HG02588 (cell line): ENCODE results near the gene SLC12A4.
A peak's percentile ranks its signal among the peaks of the same experiment; 100 is the strongest.
"Not testable (repeated sequence)": the region's sequence is repeated elsewhere in the genome, so short reads cannot be mapped to it uniquely, and the experiment has no call there.

Experiments
- ATAC-seq: cut with Tn5 transposase; IDR thresholded peaks from one replicate; pipeline ENCODE4 v1.9.1; 2021; ENCODE audit warnings: mild to moderate bottlenecking, moderate library complexity; ENCODE audit not compliant: unreplicated experiment

The SLC12A4 gene

DNA sequence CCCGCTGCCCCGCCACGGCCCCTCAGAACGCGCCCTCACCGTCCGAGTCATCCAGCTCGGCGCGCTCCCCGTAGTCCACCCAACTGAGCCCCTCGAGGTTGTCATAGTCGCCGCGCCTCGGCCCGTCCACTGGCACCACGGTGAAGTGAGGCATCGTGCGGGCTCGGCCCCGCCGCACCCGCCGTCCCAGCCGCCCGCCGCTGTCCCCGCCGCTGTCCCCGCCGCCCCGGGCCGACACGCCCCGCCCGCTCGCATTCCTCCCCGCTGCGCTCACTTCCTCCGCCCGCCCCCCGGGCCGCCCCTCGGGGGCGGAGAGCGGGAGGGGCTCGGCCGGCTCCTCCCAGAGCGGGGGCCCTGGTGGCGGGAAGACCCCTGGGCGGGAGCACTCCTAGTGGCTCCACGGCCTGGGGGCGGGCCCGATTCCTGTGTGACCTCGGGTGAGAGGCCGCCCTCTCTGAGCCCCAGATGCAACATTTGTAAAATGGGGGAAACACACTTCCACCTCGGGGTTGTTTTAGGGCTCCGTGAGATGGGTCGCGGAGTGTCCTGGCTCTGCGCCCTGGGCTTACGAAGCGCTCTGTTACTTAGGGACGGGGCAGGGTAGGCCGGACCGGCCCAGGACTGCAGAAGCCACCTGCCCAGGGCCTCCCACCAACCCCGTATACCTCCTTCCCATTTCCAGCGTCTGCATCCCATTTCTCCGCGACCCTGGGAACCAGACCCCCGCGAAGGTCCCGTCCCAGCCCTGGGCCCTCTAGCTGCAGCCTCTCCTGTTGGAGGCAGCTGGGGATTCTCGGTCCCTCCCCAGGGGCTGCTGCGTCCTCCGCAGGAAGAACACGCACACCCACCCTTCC, at the start of gene SLC12A4:
Gene SLC12A4, minus strand, starts transcription at position 238 of the 854 bp plus-strand sequence. Its CDS starts 84 bp downstream, at position 154.
- peak; percentile 79 for ATAC-seq

DNA sequence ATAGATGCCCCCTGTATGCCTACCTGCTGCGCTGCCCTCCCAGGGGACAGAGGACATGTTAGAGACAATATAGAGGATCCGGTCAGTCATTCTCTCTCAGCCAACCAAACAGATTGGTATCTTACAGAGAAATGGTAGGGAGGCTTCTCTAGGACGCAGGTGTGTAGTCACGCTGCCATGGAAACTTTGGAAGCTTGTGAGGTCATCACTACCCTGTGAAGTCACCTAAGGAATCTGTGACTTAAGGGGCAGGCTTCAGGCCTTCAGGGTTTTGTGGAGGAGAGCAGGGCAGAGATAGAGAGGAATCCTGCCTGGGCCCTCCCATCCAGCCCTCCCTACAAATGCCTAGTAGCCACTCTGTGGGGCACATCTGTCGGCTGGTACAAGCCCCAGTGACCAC, 47.2 kb upstream of the SLC12A4 start, which contains the start of gene DPEP2NB:
Gene DPEP2NB, minus strand, starts transcription at position 231 of the 400 bp plus-strand sequence. Its CDS starts 141 bp downstream, at position 90.
- ATAC-seq: no peak

DNA sequence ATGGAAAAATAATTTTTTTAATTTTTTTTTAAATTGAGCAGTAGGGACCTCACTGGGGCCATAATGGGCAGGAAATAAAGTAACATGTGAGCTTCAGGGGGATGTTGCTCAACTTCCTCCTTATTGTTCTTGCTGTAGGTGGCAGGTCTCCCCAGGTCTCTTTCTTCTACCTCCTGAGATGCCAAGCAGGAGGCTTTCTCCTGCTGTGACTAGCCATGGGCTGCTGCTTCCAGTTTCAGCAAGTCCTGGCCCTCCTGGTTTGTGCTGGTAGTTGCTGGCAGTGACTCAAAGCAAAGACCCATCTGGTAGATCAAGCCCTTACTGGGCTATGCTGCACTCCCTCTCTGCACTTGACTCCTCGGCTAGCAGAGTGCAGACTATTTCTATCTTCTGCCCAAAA, 45.0 kb upstream of the SLC12A4 start:
- no peak for ATAC-seq

DNA sequence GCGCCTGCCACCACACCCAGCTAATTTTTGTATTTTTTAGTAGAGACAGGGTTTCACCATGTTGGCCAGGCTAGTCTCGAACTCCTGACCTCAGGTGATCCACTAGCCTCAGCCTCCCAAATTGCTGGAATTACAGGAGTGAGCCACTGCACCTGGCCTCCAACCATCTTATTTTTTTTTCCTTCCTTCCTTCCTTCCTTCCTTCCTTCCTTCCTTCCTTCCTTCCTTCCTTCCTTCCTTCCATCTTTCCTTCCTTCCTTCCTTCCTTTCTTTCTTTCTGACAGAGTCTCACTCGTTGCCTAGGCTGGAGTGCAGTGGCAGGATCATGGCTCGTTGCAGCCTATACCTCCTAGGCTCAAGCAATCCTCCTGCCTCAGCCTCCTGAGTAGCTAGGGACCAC, 41.4 kb upstream of the SLC12A4 start:
- ATAC-seq: not testable (repeated sequence)

DNA sequence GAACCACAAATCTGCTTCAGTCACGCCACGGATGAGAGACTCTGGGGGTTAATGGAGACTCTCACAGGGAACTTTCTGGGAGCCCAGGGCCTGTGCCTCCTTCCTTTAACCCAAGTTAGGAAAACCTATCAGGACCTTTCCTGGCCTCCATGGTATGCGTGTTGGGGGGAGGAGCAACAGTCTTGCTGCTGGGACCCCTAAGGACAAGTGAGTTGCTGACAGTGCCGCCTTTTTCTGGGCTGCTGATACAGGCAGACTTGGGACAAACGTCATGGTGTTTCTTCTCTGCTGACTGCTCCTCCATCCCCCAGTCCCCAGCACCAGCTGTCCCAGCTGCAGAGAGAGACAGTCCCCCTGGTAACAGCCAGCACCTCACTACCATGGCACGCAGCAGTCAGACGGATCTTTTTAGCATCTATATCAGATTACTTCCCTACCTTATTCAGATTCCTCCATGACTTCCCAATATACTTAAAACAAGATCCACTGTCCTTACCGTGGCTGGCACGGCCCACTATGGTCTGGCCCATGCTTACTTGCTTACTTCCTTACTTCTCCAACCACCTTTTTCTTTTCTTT, 40.8 kb upstream of the SLC12A4 start:
- ATAC-seq: no peak

DNA sequence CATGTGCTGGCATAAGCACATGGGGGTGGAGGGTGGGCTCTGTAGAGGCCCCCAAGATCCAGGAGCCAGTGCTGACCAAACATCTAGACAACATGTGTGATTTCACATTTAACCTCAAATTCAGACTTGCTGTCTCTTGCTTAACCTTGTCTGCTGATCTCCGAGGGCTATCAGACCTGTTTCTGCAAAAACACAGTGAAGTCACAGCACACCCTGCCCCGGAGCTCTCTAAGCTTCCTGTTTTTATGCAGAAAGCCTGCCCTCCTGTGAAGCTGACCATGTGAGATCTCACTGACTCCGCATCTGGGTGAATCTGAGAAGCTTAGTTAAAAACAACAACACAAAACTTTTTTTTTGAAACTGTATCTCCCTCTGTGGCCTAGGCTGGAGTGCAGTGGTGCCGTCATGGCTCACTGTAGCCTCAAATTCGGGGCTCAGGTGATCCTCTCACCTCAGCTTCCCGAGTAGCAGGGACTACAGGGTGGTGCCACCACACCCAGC, 37.4 kb upstream of the SLC12A4 start:
- no peak for ATAC-seq

DNA sequence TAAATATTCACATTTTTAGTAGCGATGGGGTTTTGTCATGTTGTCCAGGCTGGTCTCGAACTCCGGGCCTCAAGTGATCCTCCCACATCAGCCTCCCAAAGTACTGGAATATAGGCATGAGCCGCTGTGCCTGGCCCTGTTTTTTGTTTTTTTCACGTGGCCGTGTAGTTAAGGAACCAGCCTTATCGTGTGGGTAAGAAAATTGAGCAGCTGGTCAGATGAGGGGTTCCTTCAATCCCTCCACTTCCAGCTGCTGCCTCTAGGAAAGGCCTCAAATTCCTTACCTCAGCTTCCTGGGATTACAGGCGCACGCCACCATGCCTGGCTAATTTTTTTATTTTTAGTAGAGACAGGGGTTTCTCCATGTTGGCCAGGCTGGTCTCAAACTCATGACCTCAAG, 36.8 kb upstream of the SLC12A4 start:
- no peak for ATAC-seq

DNA sequence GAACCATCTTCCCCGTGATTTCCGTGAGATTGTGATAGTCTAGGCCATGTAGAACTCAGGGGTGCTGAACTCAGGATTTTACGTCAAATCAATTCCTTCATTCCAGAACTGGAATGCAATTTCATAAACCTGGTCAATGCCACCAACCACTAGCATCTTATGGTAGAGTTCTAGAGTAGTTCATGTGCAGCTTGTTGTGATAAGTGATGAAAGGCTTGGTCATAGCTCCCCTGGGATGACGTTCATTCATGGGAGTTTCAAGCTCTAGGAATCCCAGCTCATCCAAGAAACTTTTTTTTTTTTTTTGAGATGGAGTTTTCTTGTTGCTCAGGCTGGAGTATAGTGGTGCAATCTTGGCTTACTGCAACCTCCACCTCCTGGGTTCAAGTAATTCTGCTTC, 34.6 kb upstream of the SLC12A4 start:
- ATAC-seq: no peak

DNA sequence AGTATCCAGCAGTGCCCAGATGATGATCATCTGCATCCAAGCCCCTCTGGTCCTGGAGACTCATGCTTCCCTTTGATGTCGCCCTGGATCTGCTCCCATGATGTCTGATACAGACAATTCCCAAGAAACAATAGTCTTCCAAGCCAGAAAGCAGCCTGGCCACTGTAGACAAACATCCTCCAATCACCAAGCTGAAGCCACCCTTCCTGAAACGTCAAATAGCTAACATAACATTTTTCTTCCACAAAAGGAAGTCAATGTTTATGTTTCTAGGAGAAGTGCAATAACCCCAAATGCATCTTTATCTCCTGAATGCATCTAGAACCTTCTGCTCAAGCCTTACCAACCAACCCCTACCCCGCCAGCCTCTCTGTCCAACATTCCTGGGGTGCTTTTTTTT, 32.0 kb upstream of the SLC12A4 start:
- no peak for ATAC-seq

DNA sequence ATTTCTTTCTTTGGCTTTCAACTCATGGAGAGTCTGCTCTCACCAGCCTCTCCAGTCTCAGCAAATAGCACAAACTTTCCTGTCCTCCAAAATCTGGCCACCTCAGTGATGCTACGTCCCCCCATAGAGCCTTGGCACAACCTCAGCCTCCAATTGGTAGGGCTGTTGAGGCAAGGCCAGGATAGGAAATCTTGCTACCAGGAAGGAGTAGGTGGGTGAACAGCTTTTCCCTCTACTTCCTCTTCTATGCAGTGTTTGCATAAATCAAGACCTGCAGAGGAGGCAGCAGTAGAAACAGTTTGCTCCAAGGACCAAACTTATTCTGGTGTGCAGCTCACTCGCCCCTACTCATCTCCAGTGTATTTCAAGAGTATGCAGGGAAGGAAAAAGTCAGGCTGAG, 31.5 kb upstream of the SLC12A4 start:
- no peak for ATAC-seq

DNA sequence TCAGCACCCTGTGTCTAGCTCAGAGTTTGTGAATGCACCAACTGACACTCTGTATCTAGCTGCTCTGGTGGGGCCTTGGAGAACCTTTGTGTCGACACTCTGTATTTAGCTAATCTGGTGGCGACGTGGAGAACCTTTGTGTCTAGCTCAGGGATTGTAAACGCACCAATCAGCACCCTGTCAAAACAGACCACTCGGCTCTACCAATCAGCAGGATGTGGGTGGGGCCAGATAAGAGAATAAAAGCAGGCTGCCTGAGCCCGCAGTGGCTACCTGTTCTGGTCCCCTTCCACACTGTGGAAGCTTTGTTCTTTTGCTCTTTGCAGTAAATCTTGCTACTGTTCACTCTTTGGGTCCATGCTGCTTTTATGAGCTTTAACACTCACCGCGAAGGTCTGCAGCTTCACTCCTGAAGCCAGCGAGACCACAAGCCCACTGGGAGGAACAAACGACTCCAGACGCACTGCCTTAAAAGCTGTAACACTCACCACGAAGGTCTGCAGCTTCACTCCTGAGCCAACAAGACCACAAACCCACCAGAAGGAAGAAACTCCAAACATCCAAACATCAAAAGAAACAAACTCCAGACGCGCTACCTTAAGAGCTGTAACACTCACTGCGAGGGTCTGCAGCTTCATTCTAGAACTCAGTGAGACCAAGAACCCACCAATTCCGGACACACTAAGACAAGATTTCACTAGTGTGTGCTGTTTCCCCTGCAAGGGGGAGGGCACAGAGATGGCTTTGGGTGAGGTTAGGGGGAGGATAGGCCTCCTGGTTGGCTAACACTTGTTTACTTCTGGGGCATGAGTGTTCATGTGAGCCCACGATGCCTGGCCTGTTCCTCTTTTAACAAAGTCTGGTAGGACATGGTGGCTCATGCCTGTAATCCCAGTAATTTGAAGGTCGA, 30.6 kb upstream of the SLC12A4 start, which contains the start of gene DPEP2:
Gene DPEP2, minus strand, starts transcription at position 706 of the 910 bp plus-strand sequence. CDS start 6,272 bp downstream, outside the sequence.
- ATAC-seq: not testable (repeated sequence)

DNA sequence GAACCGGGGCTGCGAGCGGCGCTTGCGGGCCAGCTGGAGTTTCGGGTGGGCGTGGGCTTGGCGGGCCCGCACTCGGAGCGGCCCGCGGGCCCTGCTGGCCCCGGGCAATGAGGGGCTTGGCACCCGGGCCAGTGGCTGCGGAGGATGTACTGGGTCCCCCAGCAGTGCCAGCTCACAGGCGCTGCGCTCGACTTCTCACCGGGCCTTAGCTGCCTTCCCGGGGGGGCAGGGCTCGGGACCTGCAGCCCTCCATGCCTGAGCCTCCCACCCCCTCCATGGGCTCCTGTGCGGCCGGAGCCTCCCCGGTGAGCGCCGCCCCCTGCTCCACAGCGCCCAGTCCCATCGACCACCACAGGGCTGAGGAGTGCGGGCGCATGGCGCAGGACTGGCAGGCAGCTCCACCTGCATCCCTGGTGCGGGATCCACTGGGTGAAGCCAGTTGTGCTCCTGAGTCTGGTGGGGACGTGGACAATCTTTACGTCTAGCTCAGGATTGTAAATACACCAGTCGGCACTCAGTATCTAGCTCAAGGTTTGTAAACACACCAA, 29.9 kb upstream of the SLC12A4 start:
- not testable (repeated sequence) for ATAC-seq

DNA sequence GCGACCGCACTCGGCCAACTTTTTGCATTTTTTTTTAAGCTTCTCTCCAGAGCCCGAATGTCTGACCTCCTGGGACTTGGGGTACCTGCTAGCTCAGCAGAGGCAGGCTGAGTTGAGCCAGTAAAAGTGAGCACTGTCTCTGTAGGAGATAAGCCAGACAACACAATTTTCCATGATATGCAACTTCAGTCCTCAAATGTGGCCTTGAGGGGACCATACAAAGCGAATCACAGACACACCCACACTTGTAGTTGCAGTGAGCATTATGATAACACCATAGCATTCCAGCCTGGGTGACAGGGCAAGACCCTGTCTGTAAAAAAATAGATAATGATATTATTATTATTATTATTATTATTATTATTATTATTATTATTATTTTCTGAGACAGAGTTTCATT, 28.2 kb upstream of the SLC12A4 start:
- ATAC-seq: no peak

DNA sequence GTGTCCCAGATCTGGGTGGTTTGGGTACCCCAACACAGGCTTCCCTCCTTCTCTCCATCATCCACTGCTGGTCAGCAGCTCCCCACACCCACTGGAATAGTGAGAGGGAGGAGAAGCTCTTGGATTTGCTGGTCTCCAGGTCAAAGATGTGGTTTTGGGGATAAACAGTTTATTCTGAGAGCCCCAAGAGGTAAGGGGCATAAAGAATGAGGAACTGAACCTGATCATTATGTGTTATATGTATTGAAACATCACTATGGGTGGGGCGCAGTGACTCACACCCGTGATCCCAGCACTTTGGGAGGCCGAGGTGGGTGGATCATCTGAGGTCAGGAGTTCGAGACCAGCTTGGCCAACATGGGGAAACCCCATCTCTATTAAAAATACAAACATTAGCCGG, 27.0 kb upstream of the SLC12A4 start:
- no peak for ATAC-seq

DNA sequence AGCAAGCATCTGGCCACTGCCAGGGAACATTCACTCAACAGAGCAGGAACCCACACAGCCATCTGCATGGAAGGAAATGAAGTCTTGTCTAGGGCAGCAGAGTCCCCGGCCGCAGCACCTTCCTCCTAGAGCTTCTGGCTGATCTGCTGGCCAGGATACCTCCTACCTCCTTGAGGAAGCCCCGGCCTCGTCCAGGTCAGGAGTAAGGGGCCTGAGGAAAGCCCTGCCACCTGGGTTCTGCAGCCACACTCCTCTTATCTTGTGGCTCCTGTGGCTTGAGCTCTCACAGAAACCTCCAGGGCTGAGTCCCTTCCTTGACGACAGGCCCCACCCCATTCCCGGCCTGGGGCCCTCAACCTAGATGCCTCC, 25.6 kb upstream of the SLC12A4 start:
- not testable (repeated sequence) for ATAC-seq

DNA sequence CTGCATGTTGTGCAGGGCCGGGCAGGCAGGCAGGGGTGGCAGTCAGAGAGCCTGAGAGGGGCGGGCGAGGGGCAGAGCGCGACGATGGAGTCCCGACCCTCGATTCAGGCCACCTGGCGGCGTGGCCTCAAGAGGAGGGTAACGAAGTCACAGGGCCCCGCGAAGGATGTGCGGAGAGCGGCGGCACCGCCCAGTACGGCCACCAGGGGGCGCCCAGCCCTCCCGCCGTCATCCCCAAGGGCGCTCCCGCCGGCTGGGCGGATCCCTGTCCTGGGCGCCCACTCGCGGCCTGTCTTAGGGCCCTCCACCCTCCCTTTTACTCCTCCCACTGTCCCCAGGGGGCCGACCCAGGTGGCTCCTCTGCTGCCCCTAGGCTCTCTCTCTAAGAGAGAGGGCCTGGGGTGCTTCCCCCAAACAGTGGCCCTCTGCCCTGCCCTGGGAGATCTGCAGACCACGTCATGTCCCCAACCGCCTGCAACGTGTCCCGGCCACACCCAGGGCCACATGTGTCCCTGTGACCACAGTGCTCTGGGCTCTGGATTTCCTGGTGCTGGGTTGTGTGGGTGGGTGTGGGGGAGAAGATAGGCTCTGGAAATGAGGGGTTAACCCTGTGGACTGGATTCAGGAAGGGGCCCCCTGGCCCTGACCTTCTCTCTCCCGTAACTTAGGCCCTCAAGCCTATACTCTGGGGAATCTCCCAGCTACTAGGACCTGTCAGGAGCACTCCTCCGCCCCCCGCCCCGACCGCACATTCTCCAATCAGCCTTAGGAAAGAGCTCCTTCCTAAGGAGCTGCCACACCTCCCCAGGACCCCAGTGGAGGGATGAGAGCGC, 25.0 kb upstream of the SLC12A4 start:
- peak; percentile 69 for ATAC-seq

DNA sequence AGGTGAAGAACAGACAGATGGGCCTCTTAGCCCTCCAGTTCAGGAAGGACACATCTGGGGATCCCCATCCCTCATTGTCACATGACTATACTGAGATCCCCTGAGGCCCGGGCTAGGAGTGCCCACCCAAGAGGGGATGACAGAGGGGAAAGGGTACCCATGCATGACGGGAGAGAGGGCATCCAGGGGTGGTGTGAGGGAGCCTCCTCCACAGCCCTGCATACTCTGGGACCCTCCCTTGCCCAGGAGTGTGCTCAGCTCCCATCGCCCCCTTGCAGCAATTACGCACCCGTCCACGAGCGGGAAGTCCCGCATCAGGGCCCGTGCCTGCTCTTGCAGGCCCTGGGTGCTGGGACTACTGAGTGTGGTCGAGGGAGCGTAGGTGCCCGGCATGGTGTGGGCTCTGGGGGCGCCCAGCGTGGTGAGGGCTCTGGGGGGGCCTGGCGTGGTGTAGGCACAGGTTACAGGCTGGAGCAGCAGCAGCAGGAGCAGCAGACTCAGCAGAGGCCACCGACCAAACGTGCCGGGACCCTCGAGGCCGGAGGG, 24.3 kb upstream of the SLC12A4 start:
- no peak for ATAC-seq

DNA sequence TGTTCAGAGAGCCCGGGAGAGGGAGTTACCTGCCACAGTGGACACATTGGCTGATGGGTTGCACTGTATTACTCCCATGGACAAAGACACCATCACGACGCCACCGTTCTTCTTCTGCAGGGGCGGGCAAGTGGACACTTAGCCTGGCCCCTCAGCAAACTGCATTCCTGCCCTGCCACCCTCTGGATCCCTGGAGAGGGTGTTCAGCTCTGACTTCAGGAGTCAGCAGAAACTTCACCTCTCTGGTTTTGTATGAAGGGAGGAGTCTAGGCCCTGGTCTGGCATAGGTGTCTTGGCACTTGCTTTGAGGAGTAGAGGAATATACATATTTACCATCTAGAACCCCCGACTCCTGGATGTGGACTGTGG, 21.6 kb upstream of the SLC12A4 start:
- ATAC-seq: no peak

DNA sequence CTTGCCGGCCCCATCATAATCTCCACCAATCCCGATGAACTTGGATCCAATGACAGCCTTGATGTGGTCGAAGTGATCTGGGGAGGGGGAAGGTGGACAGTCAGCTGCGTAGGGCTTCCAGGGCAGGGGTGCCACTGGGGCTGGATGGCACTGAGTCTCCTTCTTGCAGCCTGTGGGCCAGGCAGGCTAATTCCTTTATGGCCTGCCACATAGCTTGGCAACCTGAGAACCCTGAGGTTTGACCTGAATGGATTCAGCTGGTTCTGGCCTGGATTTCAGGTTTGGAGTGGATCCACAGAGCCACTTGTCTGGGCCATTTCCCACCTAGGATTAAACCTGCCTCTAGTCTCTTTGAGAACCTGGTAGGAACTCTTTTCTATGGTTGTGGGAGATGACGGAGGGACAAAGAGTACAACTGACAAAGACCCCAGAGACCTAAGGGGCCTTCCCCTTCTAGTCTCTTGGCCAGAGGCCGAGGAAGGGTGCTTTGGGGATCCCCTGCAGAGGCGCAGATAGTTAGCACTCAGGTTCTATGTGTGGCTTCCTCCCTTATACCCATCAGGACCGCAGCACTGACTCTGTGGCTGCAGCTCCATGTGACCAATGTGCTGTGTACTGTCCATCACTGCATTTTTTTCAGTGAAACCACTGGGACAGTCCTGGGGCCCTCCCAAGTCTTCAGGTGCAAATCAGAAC, 21.0 kb upstream of the SLC12A4 start:
- no peak for ATAC-seq
